CD4-positive, alpha-beta memory T cell (primary cell): ENCODE measurements around the gene THG1L. TPM values are rescaled to one million over a fixed set of nuclear protein-coding genes. Genes with fewer than 3 reads are reported as not detected.
"Not testable (repeated sequence)": the region's sequence is repeated elsewhere in the genome, so short reads cannot be mapped to it uniquely, and the experiment has no call there.

ENCODE experiments used
- CTCF ChIA-PET: fragments of 350-600 bp; sonication (Branson Sonifier 250); formaldehyde crosslinking; loops from one replicate; lab custom pipeline; 2021; ENCODE audit warnings: inconsistent platforms; ENCODE audit not compliant: partially characterized antibody; lab: Charles Lee
- POLR2A ChIA-PET: fragments of 350-600 bp; sonication (Branson Sonifier 250); formaldehyde crosslinking; loops from one replicate; lab custom pipeline; 2021; ENCODE audit not compliant: partially characterized antibody; lab: Charles Lee
- DNase-seq, 5 donors: peaks; one replicate each; pipeline versions ENCODE4 v3.0.0 to v3.0.0-alpha.2; 2020 to 2022; ENCODE audit warnings: mixed read lengths in 1 of 5
- H3K27ac ChIP-seq: one replicate; pipeline ENCODE4 v1.7.0; 2013; ENCODE audit warnings: low read depth, low read length
- H3K27me3 ChIP-seq: 2 replicates; pipeline ENCODE4 v1.7.0; 2013; ENCODE audit warnings: mild to moderate bottlenecking, low read length, moderate library complexity; ENCODE audit not compliant: insufficient read depth
- H3K36me3 ChIP-seq: 2 replicates; pipeline ENCODE4 v1.7.0; 2013; ENCODE audit warnings: mild to moderate bottlenecking, low read length, moderate library complexity; ENCODE audit not compliant: insufficient read depth
- H3K4me1 ChIP-seq: 2 replicates; pipeline ENCODE4 v1.7.0; 2013; ENCODE audit warnings: mild to moderate bottlenecking, low read length, moderate library complexity; ENCODE audit not compliant: insufficient read depth
- H3K4me3 ChIP-seq, 2 donors: one replicate each; pipeline ENCODE4 v1.7.0; 2013; ENCODE audit warnings: low read length in 2 of 2, mild to moderate bottlenecking in 1 of 2
- H3K9me3 ChIP-seq, 2 donors: one replicate each; pipeline ENCODE4 v1.7.0; 2013; ENCODE audit warnings: low read length in 2 of 2, control low read depth in 1 of 2; ENCODE audit not compliant: control insufficient read depth in 1 of 2
- H3K27ac Mint-ChIP-seq, 7 donors: one replicate each; pipeline ENCODE4 v1.8.0; 2020 to 2021; ENCODE audit warnings: mixed read lengths in 7 of 7, mild to moderate bottlenecking in 6 of 7, inconsistent platforms in 3 of 7, moderate library complexity in 3 of 7
- H3K27me3 Mint-ChIP-seq, 2 donors: one replicate each; pipeline ENCODE4 v1.8.0; 2020 to 2021; ENCODE audit warnings: mixed read lengths in 2 of 2
- H3K36me3 Mint-ChIP-seq, 2 donors: one replicate each; pipeline ENCODE4 v1.8.0; 2020 to 2021; ENCODE audit warnings: mixed read lengths in 2 of 2, inconsistent platforms in 1 of 2, mild to moderate bottlenecking in 1 of 2
- H3K4me1 Mint-ChIP-seq, 4 donors: one replicate each; pipeline ENCODE4 v1.8.0; 2020 to 2021; ENCODE audit warnings: mixed read lengths in 4 of 4, mild to moderate bottlenecking in 1 of 4
- H3K4me3 Mint-ChIP-seq, 8 donors: one replicate each; pipeline ENCODE4 v1.8.0; 2020 to 2021; ENCODE audit warnings: mixed read lengths in 8 of 8, mild to moderate bottlenecking in 7 of 8, moderate library complexity in 6 of 8, inconsistent platforms in 3 of 8
- H3K9me3 Mint-ChIP-seq, 8 donors: one replicate each; pipeline ENCODE4 v1.8.0; 2020 to 2021; ENCODE audit warnings: mixed read lengths in 8 of 8, mild to moderate bottlenecking in 5 of 8, inconsistent platforms in 3 of 8, moderate library complexity in 1 of 8
- intact Hi-C: fragments of 100-400 bp; cut with micrococcal nuclease; formaldehyde crosslinking; loops from one replicate; pipeline ENCODE4 v1.15.1; 2023
- polyA plus RNA-seq, 2 donors: library from polyadenylated mRNA; unstranded; fragments of 300-500 nt; fragmentation: Illumina TruSeq; gene quantifications; one replicate each; pipeline ENCODE4 v1.2.3, GENCODE V29; 2021
- total RNA-seq, 2 experiments: library from RNA; stranded (reverse); gene quantifications; one replicate each; pipeline ENCODE4 v1.2.3, GENCODE V29; 2021

THG1L gene
- total and polyA plus RNA-seq, 4 experiments from 2014 or later: 5.7 to 10.5 (median 7.9) TPM

DNA sequence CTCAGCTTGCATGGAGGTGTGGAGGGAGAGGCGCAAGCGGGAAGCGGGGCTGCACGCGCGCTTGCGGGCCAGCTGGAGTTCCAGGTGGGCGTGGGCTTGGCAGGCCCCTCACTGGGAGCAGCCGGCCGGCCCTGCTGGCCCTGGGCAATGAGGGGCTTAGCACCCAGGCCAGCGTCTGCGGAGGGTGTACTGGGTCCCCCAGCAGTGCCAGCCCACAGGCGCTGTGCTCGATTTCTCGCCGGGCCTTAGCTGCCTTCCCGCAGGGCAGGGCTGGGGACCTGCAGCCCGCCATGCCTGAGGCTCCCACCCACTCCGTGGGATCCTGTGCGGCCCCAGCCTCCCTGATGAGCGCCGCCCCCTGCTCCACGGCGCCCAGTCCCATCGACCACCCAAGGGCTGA is 37.4 kb upstream of the THG1L start:
- CTCF ChIA-PET: not testable (repeated sequence)

DNA sequence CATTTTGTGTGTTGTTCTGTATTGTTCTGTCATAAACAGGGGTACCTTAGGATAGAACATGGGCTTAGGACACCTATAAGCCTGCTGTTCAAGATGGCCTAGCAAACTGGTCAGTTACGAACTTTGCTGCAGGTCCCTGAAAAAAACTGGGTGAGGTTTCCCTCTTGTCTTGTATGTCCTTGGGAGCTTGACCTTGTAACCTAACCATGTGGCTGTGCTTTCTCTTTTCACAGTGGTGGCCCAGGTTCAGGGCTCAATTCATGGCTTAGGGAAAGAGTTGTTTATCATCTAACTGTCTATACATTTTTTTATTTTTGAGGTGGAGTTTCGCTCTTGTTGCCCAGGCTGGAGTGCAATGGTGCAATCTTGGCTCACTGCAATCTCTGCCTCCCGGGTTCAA is 35.1 kb upstream of the THG1L start:
- H3K4me3 ChIP-seq, H3K27ac Mint-ChIP-seq, H3K27ac ChIP-seq, H3K4me1 ChIP-seq, DNase-seq, H3K36me3 Mint-ChIP-seq, H3K27me3 Mint-ChIP-seq, POLR2A ChIA-PET, H3K9me3 ChIP-seq, H3K36me3 ChIP-seq, H3K27me3 ChIP-seq, H3K4me1 Mint-ChIP-seq, CTCF ChIA-PET, intact Hi-C loops, H3K4me3 Mint-ChIP-seq: not testable (repeated sequence)
- H3K9me3 Mint-ChIP-seq: peaks cover 0 to 26% (median 9%) of the 10 kb centered on the region in 8 donors

More for the DNA sequence above, 37.4 kb upstream of the THG1L start:
- POLR2A ChIA-PET, H3K27ac ChIP-seq, DNase-seq, H3K27me3 ChIP-seq, H3K4me1 Mint-ChIP-seq, H3K27ac Mint-ChIP-seq, H3K9me3 ChIP-seq, H3K4me1 ChIP-seq, H3K4me3 ChIP-seq, H3K36me3 ChIP-seq, H3K27me3 Mint-ChIP-seq, H3K4me3 Mint-ChIP-seq, intact Hi-C loops, H3K36me3 Mint-ChIP-seq: not testable (repeated sequence)
- peaks cover 0 to 13% (median 8%) of the 10 kb centered on the region in 8 donors for H3K9me3 Mint-ChIP-seq

DNA sequence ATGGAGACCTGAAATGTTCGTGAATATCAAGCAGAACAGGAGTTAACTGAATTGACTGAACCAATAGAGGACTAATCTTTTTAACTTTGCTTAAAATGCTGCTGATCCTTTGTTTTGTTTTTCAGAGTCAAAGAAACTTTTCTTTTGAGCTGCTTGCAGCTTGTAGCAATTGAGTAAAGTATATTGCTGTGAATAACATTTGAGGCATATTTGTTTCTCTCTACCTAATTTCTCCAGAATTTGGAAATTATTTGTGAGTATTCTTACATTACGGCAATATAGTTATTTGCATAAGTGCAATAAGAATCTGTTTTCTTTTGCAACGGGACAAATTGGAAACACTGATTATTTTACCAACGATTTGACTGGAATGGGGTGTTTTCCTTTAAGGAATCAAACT is 32.5 kb upstream of the THG1L start:
- H3K27ac Mint-ChIP-seq, DNase-seq, H3K27me3 Mint-ChIP-seq, H3K4me3 Mint-ChIP-seq, H3K9me3 ChIP-seq, H3K27me3 ChIP-seq, H3K27ac ChIP-seq, POLR2A ChIA-PET, intact Hi-C loops, H3K4me3 ChIP-seq, H3K36me3 ChIP-seq, H3K4me1 Mint-ChIP-seq, H3K36me3 Mint-ChIP-seq, CTCF ChIA-PET, H3K4me1 ChIP-seq: not testable (repeated sequence)
- H3K9me3 Mint-ChIP-seq: peaks cover 0 to 31% (median 9%) of the 10 kb centered on the region in 8 donors

DNA sequence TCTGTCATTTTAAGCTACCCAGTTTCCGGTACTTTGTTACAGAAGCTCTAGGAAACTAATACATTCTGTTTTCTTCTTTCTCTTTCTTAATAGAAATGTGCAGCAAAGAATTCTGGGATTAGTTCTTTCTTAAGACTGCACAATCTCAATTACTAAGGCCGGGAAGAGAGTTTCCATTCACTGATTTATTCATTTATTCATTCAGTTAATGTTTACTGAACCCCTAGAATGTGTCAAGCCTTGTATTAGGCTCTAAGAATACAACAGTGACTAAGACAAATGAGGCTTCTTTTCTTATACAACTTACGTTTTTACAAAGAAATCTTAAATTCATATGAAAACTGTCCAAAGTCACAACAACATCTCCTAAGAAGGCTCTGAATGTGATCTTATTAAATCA is 27.5 kb upstream of the THG1L start:
- no peak overlapping the region for H3K4me3 Mint-ChIP-seq
- DNase-seq: no peak
- Histone ChIP-seq H3K36me3 (no peaks in the 10 kb centered on the region), H3K9me3 (no peaks in the 10 kb centered on the region), H3K4me3 (no peak overlapping the region), H3K4me1 (no peaks in the 10 kb centered on the region), H3K27me3 (no peaks in the 10 kb centered on the region), H3K27ac (no peak overlapping the region)
- peaks cover 0 to 19% (median 2%) of the 10 kb centered on the region in 8 donors for H3K9me3 Mint-ChIP-seq
- CTCF ChIA-PET: interaction anchor here (1.3 kb wide), 1 partner anchor 14 kb away, joined by 6 read pairs; no protein-coding TSS in a partner anchor
- peaks cover 0 to 1% of the 10 kb centered on the region in 2 donors for H3K36me3 Mint-ChIP-seq
- POLR2A ChIA-PET: no interaction called here
- H3K27me3 Mint-ChIP-seq: peaks cover 0 to 2% of the 10 kb centered on the region in 2 donors
- intact Hi-C loops: no loop called here
- H3K4me1 Mint-ChIP-seq: no peaks in the 10 kb centered on the region
- no peak overlapping the region for H3K27ac Mint-ChIP-seq

DNA sequence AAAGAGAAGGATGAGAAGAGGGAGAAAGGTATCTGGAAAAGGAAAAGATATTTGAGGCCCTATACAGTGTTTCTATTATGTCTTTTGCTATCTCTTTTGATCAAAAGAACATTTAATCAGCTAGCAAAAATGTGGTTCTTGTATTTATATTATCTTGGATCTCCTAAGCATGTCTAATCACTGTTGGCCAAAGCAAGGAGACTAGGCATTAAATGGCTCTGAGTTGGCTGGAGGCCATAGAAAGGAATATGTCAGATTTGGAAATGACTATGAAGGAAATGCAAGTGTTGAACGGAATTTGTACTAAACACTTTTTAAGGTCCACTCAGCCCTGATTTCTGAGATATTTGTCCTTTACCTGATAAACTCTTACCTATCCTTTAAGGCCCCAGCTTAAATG is 22.4 kb upstream of the THG1L start:
- Histone ChIP-seq H3K4me1 (no peaks in the 10 kb centered on the region), H3K4me3 (no peak overlapping the region), H3K27ac (no peak overlapping the region), H3K9me3 (no peaks in the 10 kb centered on the region), H3K36me3 (no peaks in the 10 kb centered on the region), H3K27me3 (no peaks in the 10 kb centered on the region)
- Mint-ChIP-seq H3K4me1 (peaks cover 0 to 2% (median 0%) of the 10 kb centered on the region in 4 donors), H3K9me3 (no peaks in the 10 kb centered on the region), H3K27ac (no peak overlapping the region), H3K4me3 (no peak overlapping the region), H3K36me3 (no peaks in the 10 kb centered on the region), H3K27me3 (peaks cover 0 to 2% of the 10 kb centered on the region in 2 donors)
- CTCF ChIA-PET: interaction anchor here (0.9 to 1.3 kb wide), 5 partner anchors 9 to 382 kb away, joined by 3 to 5 read pairs (median 4); no protein-coding TSS in a partner anchor
- POLR2A ChIA-PET: no interaction called here
- intact Hi-C loops: no loop called here
- no peak for DNase-seq

DNA sequence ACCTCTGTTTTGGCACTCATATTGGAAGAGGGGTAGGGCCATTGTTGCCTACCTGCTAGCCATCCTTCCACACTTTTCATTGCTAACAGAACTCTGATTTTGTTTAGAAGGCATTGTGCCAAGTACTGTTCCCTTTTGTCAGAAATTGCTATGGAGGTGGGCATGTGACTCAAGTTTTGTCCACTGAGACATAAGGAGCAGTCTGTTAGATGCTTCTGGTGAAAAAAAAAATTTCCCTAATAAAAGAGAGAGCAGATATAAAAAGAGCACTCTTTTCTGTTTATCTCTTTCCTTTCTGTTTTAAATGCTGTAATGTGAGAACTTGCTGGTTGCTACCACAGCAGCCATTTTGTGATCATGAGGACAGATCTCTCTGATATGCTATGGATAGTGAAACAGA is 21.9 kb upstream of the THG1L start:
- Mint-ChIP-seq H3K27ac (no peak overlapping the region), H3K4me1 (peaks cover 0 to 2% (median 0%) of the 10 kb centered on the region in 4 donors), H3K27me3 (peaks cover 0 to 2% of the 10 kb centered on the region in 2 donors), H3K36me3 (no peaks in the 10 kb centered on the region), H3K9me3 (no peaks in the 10 kb centered on the region), H3K4me3 (no peak overlapping the region)
- no peak for DNase-seq
- intact Hi-C loops: no loop called here
- ChIA-PET POLR2A (no interaction called here), CTCF (interaction anchor here (0.9 to 1.3 kb wide), 4 partner anchors 8 to 237 kb away, joined by 4 to 5 read pairs (median 4); no protein-coding TSS in a partner anchor)
- Histone ChIP-seq H3K27ac (no peak overlapping the region), H3K9me3 (no peaks in the 10 kb centered on the region), H3K36me3 (no peaks in the 10 kb centered on the region), H3K4me3 (no peak overlapping the region), H3K4me1 (no peaks in the 10 kb centered on the region), H3K27me3 (no peaks in the 10 kb centered on the region)

DNA sequence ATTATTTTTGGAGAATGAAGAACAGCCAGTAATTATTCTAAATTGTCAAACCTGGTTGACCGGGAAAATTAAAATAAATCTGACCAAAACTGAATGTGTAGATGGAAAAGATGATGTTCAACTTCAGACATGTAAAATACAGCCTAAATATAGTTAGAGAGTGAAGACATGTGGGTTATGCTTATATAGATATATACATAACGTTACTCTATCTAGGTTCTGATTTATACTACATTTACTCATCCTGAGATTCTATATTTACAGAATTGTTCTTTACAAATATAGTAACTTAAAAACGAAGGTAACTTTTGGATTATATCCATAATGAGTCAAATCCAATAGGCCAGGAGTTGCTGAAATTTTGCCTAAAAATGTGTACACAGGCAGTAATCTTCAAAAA is 20.8 kb upstream of the THG1L start:
- H3K27me3 ChIP-seq: no peaks in the 10 kb centered on the region
- intact Hi-C loops: no loop called here
- H3K36me3 Mint-ChIP-seq: no peaks in the 10 kb centered on the region
- peaks cover 0 to 2% (median 0%) of the 10 kb centered on the region in 4 donors for H3K4me1 Mint-ChIP-seq
- H3K9me3 ChIP-seq: no peaks in the 10 kb centered on the region
- H3K4me1 ChIP-seq: no peaks in the 10 kb centered on the region
- DNase-seq: no peak
- H3K27ac Mint-ChIP-seq: no peak overlapping the region
- no peaks in the 10 kb centered on the region for H3K27me3 Mint-ChIP-seq
- H3K4me3 Mint-ChIP-seq: no peak overlapping the region
- ChIA-PET CTCF (no interaction called here), POLR2A (no interaction called here)
- no peaks in the 10 kb centered on the region for H3K36me3 ChIP-seq
- H3K4me3 ChIP-seq: no peak overlapping the region
- no peak overlapping the region for H3K27ac ChIP-seq
- H3K9me3 Mint-ChIP-seq: no peaks in the 10 kb centered on the region

DNA sequence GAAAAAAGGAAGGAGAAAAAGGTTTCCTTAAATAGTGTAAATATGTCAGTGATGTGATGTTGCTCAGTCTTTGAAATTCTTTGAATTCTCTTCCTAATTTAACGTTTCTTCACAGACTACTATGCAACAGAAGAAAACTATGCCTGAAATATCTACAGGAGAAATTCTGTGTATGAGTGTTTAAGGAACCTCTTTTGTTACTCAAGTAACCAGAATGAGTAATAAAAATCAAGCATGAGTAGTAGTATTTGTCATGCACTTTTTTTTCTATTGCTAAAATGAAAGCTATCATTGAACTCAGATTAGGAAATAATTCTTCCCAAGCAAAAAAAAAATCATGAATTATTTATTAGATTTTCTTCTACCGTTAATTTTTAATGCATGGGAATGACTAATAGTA is 20.3 kb upstream of the THG1L start:
- no peaks in the 10 kb centered on the region for H3K4me1 ChIP-seq
- H3K27ac ChIP-seq: no peak overlapping the region
- H3K4me3 ChIP-seq: no peak overlapping the region
- intact Hi-C loops: no loop called here
- no peaks in the 10 kb centered on the region for H3K9me3 ChIP-seq
- H3K27me3 ChIP-seq: no peaks in the 10 kb centered on the region
- Mint-ChIP-seq H3K27me3 (no peaks in the 10 kb centered on the region), H3K27ac (no peak overlapping the region), H3K36me3 (no peaks in the 10 kb centered on the region), H3K4me3 (no peak overlapping the region), H3K9me3 (no peaks in the 10 kb centered on the region), H3K4me1 (peaks cover 0 to 2% (median 0%) of the 10 kb centered on the region in 4 donors)
- DNase-seq: no peak
- CTCF ChIA-PET: no interaction called here
- POLR2A ChIA-PET: no interaction called here
- H3K36me3 ChIP-seq: no peaks in the 10 kb centered on the region
